22Rv1 (cell line): ENCODE data around the gene LACTB.

Source experiments
- CTCF ChIP-seq: fragments of 450-650 bp; IDR thresholded peaks from 2 replicates; pipeline ENCODE4 v1.5.1; 2017; ENCODE audit warnings: mild to moderate bottlenecking
- ZFX ChIP-seq: fragments of 450-650 bp; IDR thresholded peaks from 2 replicates; pipeline ENCODE4 v1.6.1; 2017; ENCODE audit warnings: antibody characterized with exemption, borderline replicate concordance

- TF ChIP-seq CTCF (no peak), ZFX (no peak)
These were observed 11.7 kb upstream of the LACTB start for GRCh38 chr15:63109920-63110319.
